ENCODE measurements around the gene BMP2K. TPM values are rescaled to one million over a fixed set of nuclear protein-coding genes. Genes with fewer than 3 reads are reported as not detected.
"Not testable (repeated sequence)": the region's sequence is repeated elsewhere in the genome, so short reads cannot be mapped to it uniquely, and the experiment has no call there.

The BMP2K gene
- total and polyA plus RNA-seq, 2 experiments from 2014 or later, result 8.2 to 32.5 TPM

DNA sequence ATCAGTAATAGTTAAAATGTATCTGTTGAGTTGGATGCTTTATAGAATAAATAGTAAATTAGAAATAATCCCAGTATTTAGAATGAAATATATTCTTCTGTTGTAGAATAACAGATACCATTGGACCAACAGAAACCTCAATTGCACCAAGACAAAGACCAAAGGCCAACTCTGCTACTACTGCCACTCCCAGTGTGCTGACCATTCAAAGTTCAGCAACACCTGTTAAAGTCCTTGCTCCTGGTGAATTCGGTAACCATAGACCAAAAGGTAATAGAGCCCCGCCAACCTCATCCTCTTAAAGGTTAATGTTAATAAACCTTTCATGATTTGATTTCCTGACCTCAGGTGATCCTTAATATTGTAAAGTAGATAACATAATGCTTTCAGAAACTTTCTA, 89.3 kb downstream of the BMP2K start (continued):
- TF ChIP-seq, protein P1, sequence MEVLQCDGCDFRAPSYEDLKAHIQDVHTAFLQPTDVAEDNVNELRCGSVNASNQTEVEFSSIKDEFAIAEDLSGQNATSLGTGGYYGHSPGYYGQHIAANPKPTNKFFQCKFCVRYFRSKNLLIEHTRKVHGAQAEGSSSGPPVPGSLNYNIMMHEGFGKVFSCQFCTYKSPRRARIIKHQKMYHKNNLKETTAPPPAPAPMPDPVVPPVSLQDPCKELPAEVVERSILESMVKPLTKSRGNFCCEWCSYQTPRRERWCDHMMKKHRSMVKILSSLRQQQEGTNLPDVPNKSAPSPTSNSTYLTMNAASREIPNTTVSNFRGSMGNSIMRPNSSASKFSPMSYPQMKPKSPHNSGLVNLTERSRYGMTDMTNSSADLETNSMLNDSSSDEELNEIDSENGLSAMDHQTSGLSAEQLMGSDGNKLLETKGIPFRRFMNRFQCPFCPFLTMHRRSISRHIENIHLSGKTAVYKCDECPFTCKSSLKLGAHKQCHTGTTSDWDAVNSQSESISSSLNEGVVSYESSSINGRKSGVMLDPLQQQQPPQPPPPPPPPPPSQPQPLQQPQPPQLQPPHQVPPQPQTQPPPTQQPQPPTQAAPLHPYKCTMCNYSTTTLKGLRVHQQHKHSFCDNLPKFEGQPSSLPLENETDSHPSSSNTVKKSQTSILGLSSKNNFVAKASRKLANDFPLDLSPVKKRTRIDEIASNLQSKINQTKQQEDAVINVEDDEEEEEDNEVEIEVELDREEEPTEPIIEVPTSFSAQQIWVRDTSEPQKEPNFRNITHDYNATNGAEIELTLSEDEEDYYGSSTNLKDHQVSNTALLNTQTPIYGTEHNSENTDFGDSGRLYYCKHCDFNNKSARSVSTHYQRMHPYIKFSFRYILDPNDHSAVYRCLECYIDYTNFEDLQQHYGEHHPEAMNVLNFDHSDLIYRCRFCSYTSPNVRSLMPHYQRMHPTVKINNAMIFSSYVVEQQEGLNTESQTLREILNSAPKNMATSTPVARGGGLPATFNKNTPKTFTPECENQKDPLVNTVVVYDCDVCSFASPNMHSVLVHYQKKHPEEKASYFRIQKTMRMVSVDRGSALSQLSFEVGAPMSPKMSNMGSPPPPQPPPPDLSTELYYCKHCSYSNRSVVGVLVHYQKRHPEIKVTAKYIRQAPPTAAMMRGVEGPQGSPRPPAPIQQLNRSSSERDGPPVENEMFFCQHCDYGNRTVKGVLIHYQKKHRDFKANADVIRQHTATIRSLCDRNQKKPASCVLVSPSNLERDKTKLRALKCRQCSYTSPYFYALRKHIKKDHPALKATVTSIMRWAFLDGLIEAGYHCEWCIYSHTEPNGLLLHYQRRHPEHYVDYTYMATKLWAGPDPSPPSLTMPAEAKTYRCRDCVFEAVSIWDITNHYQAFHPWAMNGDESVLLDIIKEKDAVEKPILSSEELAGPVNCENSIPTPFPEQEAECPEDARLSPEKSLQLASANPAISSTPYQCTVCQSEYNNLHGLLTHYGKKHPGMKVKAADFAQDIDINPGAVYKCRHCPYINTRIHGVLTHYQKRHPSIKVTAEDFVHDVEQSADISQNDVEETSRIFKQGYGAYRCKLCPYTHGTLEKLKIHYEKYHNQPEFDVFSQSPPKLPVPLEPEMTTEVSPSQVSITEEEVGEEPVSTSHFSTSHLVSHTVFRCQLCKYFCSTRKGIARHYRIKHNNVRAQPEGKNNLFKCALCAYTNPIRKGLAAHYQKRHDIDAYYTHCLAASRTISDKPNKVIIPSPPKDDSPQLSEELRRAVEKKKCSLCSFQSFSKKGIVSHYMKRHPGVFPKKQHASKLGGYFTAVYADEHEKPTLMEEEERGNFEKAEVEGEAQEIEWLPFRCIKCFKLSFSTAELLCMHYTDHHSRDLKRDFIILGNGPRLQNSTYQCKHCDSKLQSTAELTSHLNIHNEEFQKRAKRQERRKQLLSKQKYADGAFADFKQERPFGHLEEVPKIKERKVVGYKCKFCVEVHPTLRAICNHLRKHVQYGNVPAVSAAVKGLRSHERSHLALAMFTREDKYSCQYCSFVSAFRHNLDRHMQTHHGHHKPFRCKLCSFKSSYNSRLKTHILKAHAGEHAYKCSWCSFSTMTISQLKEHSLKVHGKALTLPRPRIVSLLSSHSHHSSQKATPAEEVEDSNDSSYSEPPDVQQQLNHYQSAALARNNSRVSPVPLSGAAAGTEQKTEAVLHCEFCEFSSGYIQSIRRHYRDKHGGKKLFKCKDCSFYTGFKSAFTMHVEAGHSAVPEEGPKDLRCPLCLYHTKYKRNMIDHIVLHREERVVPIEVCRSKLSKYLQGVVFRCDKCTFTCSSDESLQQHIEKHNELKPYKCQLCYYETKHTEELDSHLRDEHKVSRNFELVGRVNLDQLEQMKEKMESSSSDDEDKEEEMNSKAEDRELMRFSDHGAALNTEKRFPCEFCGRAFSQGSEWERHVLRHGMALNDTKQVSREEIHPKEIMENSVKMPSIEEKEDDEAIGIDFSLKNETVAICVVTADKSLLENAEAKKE (CRISPR knock-in tag; IDR thresholded peaks at IDR 0.05), result no peak
- TF ChIP-seq ZNF331 (CRISPR knock-in tag; IDR thresholded peaks at IDR 0.05; ENCODE audit: low read depth) (no peak), CTCF (conservative IDR thresholded peaks at IDR 0.05; ENCODE audit: low read depth in 2 of 2) (no peak), EZH2 (IDR thresholded peaks at IDR 0.05; ENCODE audit: low read depth, unreplicated experiment) (no peak), CREB1 (CRISPR knock-in tag; IDR thresholded peaks at IDR 0.05; ENCODE audit: low read depth) (no peak)
- TF ChIP-seq, protein P2, sequence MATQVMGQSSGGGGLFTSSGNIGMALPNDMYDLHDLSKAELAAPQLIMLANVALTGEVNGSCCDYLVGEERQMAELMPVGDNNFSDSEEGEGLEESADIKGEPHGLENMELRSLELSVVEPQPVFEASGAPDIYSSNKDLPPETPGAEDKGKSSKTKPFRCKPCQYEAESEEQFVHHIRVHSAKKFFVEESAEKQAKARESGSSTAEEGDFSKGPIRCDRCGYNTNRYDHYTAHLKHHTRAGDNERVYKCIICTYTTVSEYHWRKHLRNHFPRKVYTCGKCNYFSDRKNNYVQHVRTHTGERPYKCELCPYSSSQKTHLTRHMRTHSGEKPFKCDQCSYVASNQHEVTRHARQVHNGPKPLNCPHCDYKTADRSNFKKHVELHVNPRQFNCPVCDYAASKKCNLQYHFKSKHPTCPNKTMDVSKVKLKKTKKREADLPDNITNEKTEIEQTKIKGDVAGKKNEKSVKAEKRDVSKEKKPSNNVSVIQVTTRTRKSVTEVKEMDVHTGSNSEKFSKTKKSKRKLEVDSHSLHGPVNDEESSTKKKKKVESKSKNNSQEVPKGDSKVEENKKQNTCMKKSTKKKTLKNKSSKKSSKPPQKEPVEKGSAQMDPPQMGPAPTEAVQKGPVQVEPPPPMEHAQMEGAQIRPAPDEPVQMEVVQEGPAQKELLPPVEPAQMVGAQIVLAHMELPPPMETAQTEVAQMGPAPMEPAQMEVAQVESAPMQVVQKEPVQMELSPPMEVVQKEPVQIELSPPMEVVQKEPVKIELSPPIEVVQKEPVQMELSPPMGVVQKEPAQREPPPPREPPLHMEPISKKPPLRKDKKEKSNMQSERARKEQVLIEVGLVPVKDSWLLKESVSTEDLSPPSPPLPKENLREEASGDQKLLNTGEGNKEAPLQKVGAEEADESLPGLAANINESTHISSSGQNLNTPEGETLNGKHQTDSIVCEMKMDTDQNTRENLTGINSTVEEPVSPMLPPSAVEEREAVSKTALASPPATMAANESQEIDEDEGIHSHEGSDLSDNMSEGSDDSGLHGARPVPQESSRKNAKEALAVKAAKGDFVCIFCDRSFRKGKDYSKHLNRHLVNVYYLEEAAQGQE (IDR thresholded peaks at IDR 0.05; ENCODE audit: unreplicated experiment), result no peak
- TF ChIP-seq, protein P3, sequence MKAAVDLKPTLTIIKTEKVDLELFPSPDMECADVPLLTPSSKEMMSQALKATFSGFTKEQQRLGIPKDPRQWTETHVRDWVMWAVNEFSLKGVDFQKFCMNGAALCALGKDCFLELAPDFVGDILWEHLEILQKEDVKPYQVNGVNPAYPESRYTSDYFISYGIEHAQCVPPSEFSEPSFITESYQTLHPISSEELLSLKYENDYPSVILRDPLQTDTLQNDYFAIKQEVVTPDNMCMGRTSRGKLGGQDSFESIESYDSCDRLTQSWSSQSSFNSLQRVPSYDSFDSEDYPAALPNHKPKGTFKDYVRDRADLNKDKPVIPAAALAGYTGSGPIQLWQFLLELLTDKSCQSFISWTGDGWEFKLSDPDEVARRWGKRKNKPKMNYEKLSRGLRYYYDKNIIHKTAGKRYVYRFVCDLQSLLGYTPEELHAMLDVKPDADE (IDR thresholded peaks at IDR 0.05), result no peak

DNA sequence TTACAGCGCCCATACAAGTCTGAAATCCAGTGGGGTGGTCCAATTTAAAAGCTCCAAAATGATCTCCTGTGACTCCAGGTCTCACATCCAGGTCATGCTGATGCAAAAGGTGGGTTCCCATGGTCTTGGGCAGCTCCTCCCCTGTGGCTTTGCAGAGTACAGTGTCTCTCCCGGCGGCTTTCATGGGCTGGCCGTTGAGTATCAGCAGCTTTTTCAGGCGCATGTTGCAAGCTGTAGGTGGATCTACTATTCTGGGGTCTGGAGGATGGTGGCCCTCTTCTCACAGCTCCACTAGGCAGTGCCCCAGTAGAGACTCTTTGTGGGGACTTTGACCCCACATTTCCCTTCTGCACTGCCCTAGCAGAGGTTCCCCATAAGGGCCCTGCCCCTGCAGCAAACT, 92.6 kb downstream of the BMP2K start:
- not testable (repeated sequence) for H3K79me2 ChIP-seq (replicated peaks; ENCODE audit: insufficient read depth); H3K27me3 Mint-ChIP-seq (ENCODE audit: insufficient read depth, low read depth, poor library complexity); H3K4me3 Mint-ChIP-seq; H2AFZ ChIP-seq; H3K27ac ChIP-seq (ENCODE audit: low read depth); H3K27ac Mint-ChIP-seq; H3K27me3 ChIP-seq (ENCODE audit: insufficient read depth); H4K20me1 ChIP-seq (replicated peaks; ENCODE audit: insufficient read depth); H3F3A ChIP-seq (replicated peaks; ENCODE audit: low read depth); H3K9me3 Mint-ChIP-seq; H3K4me2 ChIP-seq; ATAC-seq; H3K4me1 ChIP-seq (ENCODE audit: insufficient read depth); H3K4me1 Mint-ChIP-seq; DNase-seq (ENCODE audit: low spot score); H3K9me2 ChIP-seq (ENCODE audit: insufficient read depth); H3K4me3 ChIP-seq
- peaks cover 37% of the 10 kb centered on the region for H3K36me3 Mint-ChIP-seq (ENCODE audit: low read depth)
- H3K36me3 ChIP-seq (ENCODE audit: insufficient read depth), result peaks cover 19% of the 10 kb centered on the region; the same call in 1 of the 2 replicates

Measured in GM23338 (cell line).